ENCODE data around the gene FAM107B. TPM values are rescaled to one million over a fixed set of nuclear protein-coding genes. Genes with fewer than 3 reads are reported as not detected.

FAM107B gene
- total and polyA plus RNA-seq, 2 of the 4 experiments (the other 2 are of a cell fraction): 26.4 to 27.1 TPM

DNA sequence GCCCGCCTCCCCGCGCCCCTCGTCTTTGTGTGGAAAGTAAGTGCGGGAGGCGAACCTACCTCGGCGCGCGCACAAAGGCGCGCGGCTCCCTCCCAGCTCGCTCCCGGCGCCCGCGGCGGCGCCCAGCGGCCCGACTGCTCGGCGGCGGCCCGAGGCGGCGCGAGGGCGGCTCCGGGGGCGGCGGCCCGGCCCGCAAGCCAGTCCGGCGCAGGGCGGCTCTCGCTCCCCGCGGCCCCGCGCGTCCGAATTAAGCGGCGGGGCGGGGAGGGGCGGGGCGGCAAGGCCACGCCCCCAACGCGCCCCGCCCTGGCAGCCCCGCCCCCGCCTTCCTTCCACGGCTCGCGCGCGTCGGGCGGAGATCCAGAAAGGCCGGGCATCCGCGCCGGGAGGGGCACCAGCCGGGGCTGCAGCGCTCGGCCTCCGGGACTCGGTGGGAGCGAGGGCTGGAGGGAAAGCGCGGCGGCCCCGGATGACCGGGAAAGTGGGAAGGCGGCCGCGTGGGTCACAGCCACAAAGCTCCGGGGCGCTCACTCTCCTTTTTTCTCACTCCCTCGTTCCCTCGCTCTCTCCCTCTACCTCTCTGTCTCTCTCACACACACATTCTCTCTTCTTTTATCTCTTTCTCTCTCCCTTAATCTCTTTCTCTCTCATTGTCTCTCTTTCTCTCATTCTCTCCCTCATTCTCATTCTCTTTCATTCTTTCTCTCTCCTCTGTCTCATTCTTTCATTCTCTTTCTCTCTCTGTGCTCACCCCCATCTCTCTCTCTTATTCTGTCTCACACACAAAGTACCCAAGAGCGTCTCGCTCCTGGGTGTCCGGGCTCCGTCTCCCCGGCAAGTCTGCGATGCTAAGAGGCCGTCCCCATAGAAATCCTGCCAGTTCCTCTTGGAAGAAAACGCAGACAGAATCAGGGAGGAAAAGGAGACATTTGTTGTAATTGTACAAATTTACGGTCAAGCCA lies 170.2 kb downstream of the FAM107B start:
- peak overlapping the region; percentile 34 for H2BK5ac ChIP-seq (ENCODE audit: low read depth, low read length, poor library complexity, severe bottlenecking)
- H3K9me3 ChIP-seq (ENCODE audit: control insufficient read depth, insufficient read depth, low read length): no peaks in the 10 kb centered on the region
- peak overlapping the region; percentile 57; the same call in 2 of the 3 replicates for H2BK15ac ChIP-seq (ENCODE audit: low read depth, low read length)
- dilution Hi-C loops (cut with HindIII; ENCODE audit: low sequenced_read_pairs, unreplicated experiment): no loop called here
- H3K4me1 ChIP-seq (ENCODE audit: control insufficient read depth, insufficient read depth, low read length): peaks cover 9% of the 10 kb centered on the region
- H3K23ac ChIP-seq (ENCODE audit: low read depth, low read length): peak overlapping the region; percentile 99
- peak overlapping the region; percentile 83; the same call in 1 of the 2 replicates for H2BK20ac ChIP-seq (ENCODE audit: low read depth, low read length)
- no peaks in the 10 kb centered on the region for H3K27me3 ChIP-seq (ENCODE audit: control insufficient read depth, insufficient read depth, low read length)
- H2AK9ac ChIP-seq (replicated peaks; ENCODE audit: low read depth, low read length, poor library complexity): peak overlapping the region; percentile 52
- TF ChIP-seq MXI1 (IDR thresholded peaks at IDR 0.05; ENCODE audit: borderline replicate concordance, low read depth, low read length) (peak; percentile 25; the same call in 1 of the 2 replicates), CTCF (conservative IDR thresholded peaks at IDR 0.05; ENCODE audit: low read depth, low read length) (no peak), MAZ (IDR thresholded peaks at IDR 0.05; ENCODE audit: borderline replicate concordance, low read depth, low read length) (peak; percentile 79; the same call in 1 of the 2 replicates), NFE2L2 (IDR thresholded peaks at IDR 0.05; ENCODE audit: low read depth, low read length) (no peak), RFX5 (IDR thresholded peaks at IDR 0.05; ENCODE audit: low read depth, low read length) (no peak), POLR2A (IDR thresholded peaks at IDR 0.05; ENCODE audit: low read depth, low read length) (peak; percentile 53), ELK1 (IDR thresholded peaks at IDR 0.05; ENCODE audit: borderline replicate concordance, low read depth, low read length) (no peak), MAFK (IDR thresholded peaks at IDR 0.05; ENCODE audit: low read depth, low read length) (no peak), CHD1 (IDR thresholded peaks at IDR 0.05; ENCODE audit: low read depth, low read length) (no peak)
- peaks cover 0 to 51% of the 10 kb centered on the region in 2 experiments; a peak in 2 of 4 replicates for H3K79me1 ChIP-seq (ENCODE audit: low read depth in 1 of 2, low read length in 2 of 2)
- peak overlapping the region; percentile 78 for H4K91ac ChIP-seq (ENCODE audit: insufficient read depth, low read depth, low read length)
- H3K9ac ChIP-seq (ENCODE audit: low read depth, low read length): peak overlapping the region; percentile 88
- in situ Hi-C loops (cut with MboI; ENCODE audit: low sequenced_read_pairs): no loop called here
- H3K4me3 ChIP-seq (ENCODE audit: insufficient read depth, low read depth, low read length): peak overlapping the region; percentile 99
- H3K36me3 ChIP-seq (ENCODE audit: control insufficient read depth, insufficient read depth, low read length): peaks cover 16% of the 10 kb centered on the region
- H3K9me1 ChIP-seq (ENCODE audit: insufficient read depth, low read length): peaks cover 23% of the 10 kb centered on the region
- DNase-seq: peak; percentile 70
- peak overlapping the region; percentile 70 for H3K27ac ChIP-seq (ENCODE audit: insufficient read depth, low read length)
- peak overlapping the region; percentile 49 for H2AK5ac ChIP-seq (ENCODE audit: low read depth, low read length)
- peak overlapping the region; percentile 79 for H3K18ac ChIP-seq (ENCODE audit: low read depth, low read length)
- peak; percentile 92 for ATAC-seq (ENCODE audit: low read depth)
- H3K56ac ChIP-seq (ENCODE audit: extremely low read depth, insufficient read depth, low read length): peak overlapping the region; percentile 58
- H2BK120ac ChIP-seq (ENCODE audit: low read depth, low read length): peak overlapping the region; percentile 90
- 0% methylated on average over 18 of the region's 94 CpGs; no CpG with 5 or more reads in 1 of the 2 experiments for WGBS, 2 experiments (ENCODE audit: extremely low coverage in 2 of 2, insufficient read length in 1 of 2)
- H3K14ac ChIP-seq (replicated peaks; ENCODE audit: low read depth, low read length): peak overlapping the region; percentile 94
- peak overlapping the region; percentile 92 for H3K4me2 ChIP-seq (ENCODE audit: low read depth, low read length)
- TSS peak; percentile 98 for BruUV-seq (replicated peaks)
- intact Hi-C loops (cut with micrococcal nuclease): loop anchor here (5.0 kb wide), 2 partner anchors 107 to 233 kb away; partner anchors contain the start of genes CDNF, HSPA14 and MSANTD7
- H3K4ac ChIP-seq (ENCODE audit: low read depth, low read length): peak overlapping the region; percentile 79
- H4K20me1 ChIP-seq (ENCODE audit: insufficient read depth, low read length): peaks cover 39% of the 10 kb centered on the region
- peak overlapping the region; percentile 91 for H2AFZ ChIP-seq (replicated peaks; ENCODE audit: low read length, poor library complexity)
- peak overlapping the region; percentile 52; the same call in 1 of the 2 replicates for H4K5ac ChIP-seq (ENCODE audit: low read depth, low read length)
- ChIA-PET CTCF (interaction anchor here (1.9 kb wide), 1 partner anchor 219 kb away, joined by 6 read pairs; no protein-coding TSS in a partner anchor), POLR2A (ENCODE audit: unreplicated experiment) (interaction anchor here (0.6 kb wide), 1 partner anchor 34 kb away, joined by 9 read pairs; no protein-coding TSS in a partner anchor)
- H4K8ac ChIP-seq (ENCODE audit: low read depth in 2 of 2, low read length in 2 of 2): peak overlapping the region; percentile 62 to 73

Measured in IMR-90 (cell line).